Kidney (tissue), 14 donors: Measurements from ENCODE around the gene HECTD2. TPM values are rescaled to one million over a fixed set of nuclear protein-coding genes. Genes with fewer than 3 reads are reported as not detected.

Experiments used
- DNase-seq, 5 donors: peaks; one replicate each; pipeline ENCODE4 v3.0.0-alpha.2; 2013 to 2020
- FAIRE-seq: peaks from 2 replicates; lab custom pipeline; 2012; peaks lifted over from hg19 to GRCh38; lab: Jason Lieb, UNC
- H3K27ac ChIP-seq, 2 donors: one replicate each; pipeline ENCODE4 v1.7.0; 2013; ENCODE audit warnings: low read depth in 2 of 2, low read length in 2 of 2, inconsistent platforms in 1 of 2
- H3K27me3 ChIP-seq: one replicate; pipeline ENCODE4 v1.7.1; 2013; ENCODE audit warnings: low read length, inconsistent platforms; ENCODE audit not compliant: control insufficient read depth, insufficient read depth
- H3K36me3 ChIP-seq, 3 donors: one replicate each; pipeline versions ENCODE4 v1.7.0 to v1.7.1; 2013; ENCODE audit warnings: low read length in 3 of 3, control low read depth in 1 of 3, inconsistent platforms in 1 of 3; ENCODE audit not compliant: insufficient read depth in 3 of 3, control insufficient read depth in 2 of 3
- H3K4me1 ChIP-seq, 3 donors: one replicate each; pipeline versions ENCODE4 v1.7.0 to v1.7.1; 2013; ENCODE audit warnings: low read length in 3 of 3, inconsistent platforms in 1 of 3, low read depth in 1 of 3; ENCODE audit not compliant: control insufficient read depth in 2 of 3, insufficient read depth in 2 of 3
- H3K4me3 ChIP-seq, 3 donors: one replicate each; pipeline versions ENCODE4 v1.7.0 to v1.8.1; 2013; ENCODE audit warnings: low read length in 3 of 3, control low read depth in 1 of 3, inconsistent platforms in 1 of 3
- H3K9ac ChIP-seq, 3 donors: one replicate each; pipeline versions ENCODE4 v1.7.0 to v1.7.1; 2013; ENCODE audit warnings: low read length in 3 of 3, control low read depth in 1 of 3, inconsistent platforms in 1 of 3
- H3K9me3 ChIP-seq, 3 donors: one replicate each; pipeline versions ENCODE4 v1.7.0 to v1.7.1; 2013; ENCODE audit warnings: low read length in 3 of 3, control low read depth in 1 of 3, inconsistent platforms in 1 of 3; ENCODE audit not compliant: control insufficient read depth in 2 of 3, insufficient read depth in 1 of 3
- CTCF ChIP-seq: IDR thresholded peaks from 3 replicates; pipeline ENCODE4 v1.5.1; 2012; ENCODE audit warnings: mild to moderate bottlenecking, moderate library complexity, borderline replicate concordance; ENCODE audit not compliant: insufficient read depth; ENCODE audit errors: extremely low read depth
- intact Hi-C: fragments of 100-400 bp; cut with DNase I; formaldehyde crosslinking; loops from one replicate; pipeline ENCODE4 v1.11.1; 2022
- polyA plus RNA-seq: library from polyadenylated mRNA; stranded (reverse); fragments of 350-450 nt; fragmentation: Illumina TruSeq; extraction: RNeasy Lipid Tissue Mini Kit (QIAGEN cat#74804); gene quantifications from one replicate; pipeline ENCODE4 v1.2.3, GENCODE V29; 2014; ENCODE audit warnings: low read depth, low replicate concordance; ENCODE audit not compliant: insufficient read depth
- total RNA-seq: library from RNA; stranded (reverse); fragmentation: NEBNext Ultra II Directional; extraction: Animal tissue kit (Norgen Biotek cat#: 25700); gene quantifications from one replicate; pipeline ENCODE4 v1.2.1, GENCODE V29; 2021
- donor health status: control.
- donor health status: control.
- donor health status: control.
- donor health status: control.
- donor health status: control.
- donor health status: DM: yes; HTN: yes; CAD: no.
- donor health status: Normal renal cell carcinoma (clear cell type).

HECTD2 gene
- total and polyA plus RNA-seq, 2 donors from 2014 or later: 4.5 to 12.2 TPM

- DNase-seq (no peak), FAIRE-seq (no peak)
- Histone ChIP-seq H3K36me3 (no peaks in the 10 kb centered on the region), H3K27ac (no peak overlapping the region), H3K4me1 (no peaks in the 10 kb centered on the region), H3K4me3 (no peak overlapping the region), H3K9me3 (no peaks in the 10 kb centered on the region), H3K27me3 (no peaks in the 10 kb centered on the region), H3K9ac (no peak overlapping the region)
- no peak for TF ChIP-seq CTCF
- intact Hi-C loops: no loop called here
These were observed 18.2 kb upstream of the HECTD2 start for GRCh38 chr10:91391920-91392319.

GRCh38 chr10:91406322-91406721 is 3.8 kb upstream of the HECTD2 start:
- H3K27ac ChIP-seq: no peak overlapping the region
- intact Hi-C loops: no loop called here
- no peak for FAIRE-seq

DNA sequence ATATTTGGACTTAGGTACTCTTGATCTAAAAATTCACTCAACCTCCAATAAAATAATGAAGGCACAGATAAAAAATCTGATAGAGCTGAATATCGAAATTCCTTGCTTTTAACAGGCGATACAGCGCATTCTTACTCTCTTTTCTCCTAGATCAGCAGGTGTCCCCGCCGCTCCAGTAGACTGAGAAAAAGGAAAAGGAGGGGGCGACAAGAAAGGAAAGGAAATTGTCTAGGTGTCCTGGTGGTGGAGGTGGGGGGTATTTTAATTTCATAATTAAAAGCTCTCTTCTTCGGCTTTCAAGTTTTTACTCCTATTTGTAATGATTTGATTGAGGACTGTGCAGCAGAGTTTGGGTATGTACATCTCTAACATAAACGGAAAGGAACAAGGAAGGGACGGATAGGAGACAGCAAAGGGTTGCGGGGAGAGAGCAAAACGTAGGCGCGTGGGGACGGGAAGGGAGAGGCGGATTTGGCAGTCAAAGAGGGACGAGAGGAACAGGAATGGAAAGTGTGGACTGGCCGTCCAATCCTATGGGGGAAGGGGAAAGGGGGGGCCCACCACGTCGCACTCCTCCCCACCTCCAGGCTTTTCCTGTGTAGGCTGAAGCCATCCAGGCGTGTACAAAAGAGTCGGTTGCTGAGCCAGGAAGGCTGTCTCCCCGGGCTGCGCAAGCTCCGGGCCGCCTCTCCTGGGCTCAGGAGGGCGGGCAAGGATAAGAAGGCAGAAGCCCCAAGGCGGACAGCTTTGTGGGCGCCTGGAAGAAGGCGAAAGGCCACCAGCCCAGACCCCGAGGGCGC is 875 bp upstream of the HECTD2 start:
- TF ChIP-seq CTCF: peak; percentile 11
- DNase-seq (peak; percentile 91 to 95 (median 93)), FAIRE-seq (no peak)
- H3K36me3 ChIP-seq: no peaks in the 10 kb centered on the region
- H3K4me1 ChIP-seq: peaks cover 0 to 2% (median 0%) of the 10 kb centered on the region in 3 donors
- peak overlapping the region; percentile 98 to 99 for H3K27ac ChIP-seq
- H3K9me3 ChIP-seq: no peaks in the 10 kb centered on the region
- no peaks in the 10 kb centered on the region for H3K27me3 ChIP-seq
- H3K9ac ChIP-seq: peak overlapping the region; percentile 79 to 98 (median 91)
- intact Hi-C loops: no loop called here
- peak overlapping the region; percentile 80 to 93 (median 86) for H3K4me3 ChIP-seq

More at GRCh38 chr10:91406322-91406721, 3.8 kb upstream of the HECTD2 start:
- DNase-seq: no peak
- Histone ChIP-seq H3K4me3 (no peak overlapping the region), H3K9me3 (no peaks in the 10 kb centered on the region), H3K36me3 (no peaks in the 10 kb centered on the region), H3K4me1 (no peaks in the 10 kb centered on the region), H3K27me3 (no peaks in the 10 kb centered on the region), H3K9ac (no peak overlapping the region)
- no peak for TF ChIP-seq CTCF
